H1 (cell line): ENCODE data around the gene PRKCH. TPM values are rescaled to one million over a fixed set of nuclear protein-coding genes. Genes with fewer than 3 reads are reported as not detected.

Source experiments
- CTCF ChIA-PET: fragments of 300-600 bp; sonication (Branson Sonifier 250); formaldehyde crosslinking; loops from one replicate; lab custom pipeline; 2021; ENCODE audit not compliant: partially characterized antibody; lab: Charles Lee
- POLR2A ChIA-PET: fragments of 300-600 bp; sonication (Branson Sonifier 250); formaldehyde crosslinking; loops from one replicate; lab custom pipeline; 2021; ENCODE audit warnings: inconsistent platforms; ENCODE audit not compliant: partially characterized antibody; lab: Charles Lee
- DNase-seq, 2 experiments: peaks; one replicate each; pipeline versions ENCODE4 v3.0.0 to v3.0.0-alpha.2; 2010 to 2022; ENCODE audit warnings: low spot score in 2 of 2, low read depth in 1 of 2, mixed read lengths in 1 of 2
- FAIRE-seq: peaks from 2 replicates; lab custom pipeline; 2011; peaks lifted over from hg19 to GRCh38; lab: Jason Lieb, UNC
- H2AFZ ChIP-seq: 2 replicates; pipeline ENCODE4 v1.8.1; 2012; ENCODE audit warnings: low read length, inconsistent platforms
- H2AK5ac ChIP-seq: 2 replicates; pipeline ENCODE4 v1.6.1; 2013; ENCODE audit warnings: low read depth, low read length
- H2BK120ac ChIP-seq: replicated peaks from 2 replicates; pipeline ENCODE3; 2013; ENCODE audit warnings: low read depth, low read length, inconsistent platforms
- H2BK12ac ChIP-seq: 2 replicates; pipeline ENCODE4 v1.6.1; 2013; ENCODE audit warnings: low read depth, low read length
- H2BK15ac ChIP-seq: 2 replicates; pipeline ENCODE4 v1.6.1; 2013; ENCODE audit warnings: low read length
- H2BK20ac ChIP-seq: 2 replicates; pipeline ENCODE4 v1.6.1; 2013; ENCODE audit warnings: low read length
- H2BK5ac ChIP-seq: 2 replicates; pipeline ENCODE4 v1.6.1; 2013; ENCODE audit warnings: low read depth, low read length
- H3K14ac ChIP-seq: 2 replicates; pipeline ENCODE4 v1.6.1; 2013; ENCODE audit warnings: inconsistent platforms; ENCODE audit not compliant: insufficient read length
- H3K18ac ChIP-seq: 2 replicates; pipeline ENCODE4 v1.6.1; 2013; ENCODE audit warnings: low read length; ENCODE audit errors: extremely low read depth
- H3K23ac ChIP-seq: 2 replicates; pipeline ENCODE4 v1.6.1; 2013; ENCODE audit warnings: inconsistent platforms; ENCODE audit not compliant: insufficient read length
- H3K23me2 ChIP-seq: 2 replicates; pipeline ENCODE4 v1.6.1; 2013; ENCODE audit warnings: low read depth, low read length
- H3K27ac ChIP-seq: 2 replicates; pipeline ENCODE4 v1.6.1; 2011; ENCODE audit warnings: low read depth, low read length, inconsistent platforms
- H3K27me3 ChIP-seq, 4 experiments: replicated peaks in 1 of 4; 1 replicate in 1 of 4; 2 replicates in 3 of 4; pipeline versions ENCODE4 v1.6.1 to v1.8.1; 2011 to 2013; ENCODE audit warnings: low read length in 3 of 4, mild to moderate bottlenecking in 3 of 4, inconsistent platforms in 2 of 4, mixed read lengths in 2 of 4, moderate library complexity in 1 of 4; ENCODE audit not compliant: control insufficient read depth in 3 of 4, insufficient read depth in 3 of 4; ENCODE audit errors: extremely low read depth in 1 of 4
- H3K36me3 ChIP-seq, 4 experiments: 2 replicates each; pipeline versions ENCODE4 v1.6.1 to v1.8.1; 2011 to 2013; ENCODE audit warnings: mild to moderate bottlenecking in 4 of 4, low read length in 3 of 4, moderate library complexity in 2 of 4, control low read depth in 1 of 4, inconsistent platforms in 1 of 4; ENCODE audit not compliant: insufficient read depth in 4 of 4, control insufficient read depth in 2 of 4
- H3K4ac ChIP-seq: replicated peaks from 2 replicates; pipeline ENCODE3; 2013; ENCODE audit warnings: low read length, low read depth, mixed read lengths, inconsistent platforms; ENCODE audit not compliant: insufficient read length
- H3K4me1 ChIP-seq, 4 experiments: replicated peaks in 1 of 4; 1 replicate in 1 of 4; 2 replicates in 3 of 4; pipeline versions ENCODE4 v1.6.1 to v1.8.1; 2011 to 2013; ENCODE audit warnings: low read length in 3 of 4, inconsistent platforms in 2 of 4, mixed read lengths in 1 of 4; ENCODE audit not compliant: insufficient read depth in 4 of 4, control insufficient read depth in 3 of 4
- H3K4me2 ChIP-seq, 2 experiments: 2 replicates each; pipeline versions ENCODE4 v1.6.1 to v1.8.1; 2011 to 2013; ENCODE audit warnings: low read depth in 2 of 2, low read length in 2 of 2, control low read depth in 1 of 2, inconsistent platforms in 1 of 2, mild to moderate bottlenecking in 1 of 2; ENCODE audit not compliant: insufficient read depth in 1 of 2
- H3K4me3 ChIP-seq, 4 experiments: fragments of 200-600, 300-600 bp in 1 of 4; sonication (generic), shearing (Covaris generic), sonication (Bioruptor Twin) in 1 of 4; 2 replicates each; pipeline versions ENCODE4 v1.5.1 to v1.8.1; 2011 to 2016; ENCODE audit warnings: low read length in 4 of 4, low read depth in 3 of 4, control low read depth in 2 of 4, inconsistent platforms in 2 of 4, mild to moderate bottlenecking in 2 of 4, mixed read lengths in 1 of 4, moderate library complexity in 1 of 4; ENCODE audit not compliant: insufficient read depth in 2 of 4; ENCODE audit errors: extremely low read depth in 1 of 4
- H3K56ac ChIP-seq: replicated peaks from 2 replicates; pipeline ENCODE3; 2013; ENCODE audit warnings: low read depth, mild to moderate bottlenecking, mixed read lengths, low read length, inconsistent platforms; ENCODE audit not compliant: insufficient read length
- H3K79me1 ChIP-seq: 2 replicates; pipeline ENCODE4 v1.6.1; 2013; ENCODE audit warnings: low read depth, low read length, control low read depth
- H3K79me2 ChIP-seq, 2 experiments: 2 replicates each; pipeline versions ENCODE4 v1.6.1 to v1.8.1; 2012 to 2013; ENCODE audit warnings: low read length in 2 of 2, mild to moderate bottlenecking in 2 of 2, inconsistent platforms in 1 of 2; ENCODE audit not compliant: insufficient read depth in 2 of 2, control insufficient read depth in 1 of 2
- H3K9ac ChIP-seq, 4 experiments: replicated peaks in 1 of 4; 1 replicate in 1 of 4; 2 replicates in 3 of 4; pipeline versions ENCODE4 v1.6.1 to v1.8.1; 2011 to 2013; ENCODE audit warnings: low read depth in 3 of 4, low read length in 3 of 4, control low read depth in 2 of 4, mild to moderate bottlenecking in 2 of 4, moderate library complexity in 2 of 4, inconsistent platforms in 1 of 4; ENCODE audit errors: extremely low read depth in 1 of 4
- H3K9me3 ChIP-seq, 2 experiments: 2 replicates each; pipeline versions ENCODE4 v1.6.1 to v1.8.1; 2012 to 2013; ENCODE audit warnings: mild to moderate bottlenecking in 2 of 2, moderate library complexity in 2 of 2, control low read depth in 1 of 2, inconsistent platforms in 1 of 2, low read depth in 1 of 2, low read length in 1 of 2, mixed read lengths in 1 of 2; ENCODE audit not compliant: insufficient read depth in 2 of 2
- H4K20me1 ChIP-seq, 2 experiments: replicated peaks in 1 of 2; 2 replicates each; pipeline versions ENCODE3 to v1.8.1; 2011 to 2013; ENCODE audit warnings: inconsistent platforms in 2 of 2, low read length in 2 of 2, mild to moderate bottlenecking in 1 of 2; ENCODE audit not compliant: insufficient read depth in 2 of 2, control insufficient read depth in 1 of 2
- H4K5ac ChIP-seq: 2 replicates; pipeline ENCODE4 v1.6.1; 2013; ENCODE audit warnings: low read length, low read depth, mixed read lengths, inconsistent platforms; ENCODE audit not compliant: insufficient read length
- H4K8ac ChIP-seq: 2 replicates; pipeline ENCODE4 v1.8.0; 2013; ENCODE audit warnings: mild to moderate bottlenecking, moderate library complexity, low read length, inconsistent platforms; ENCODE audit not compliant: insufficient read depth; ENCODE audit errors: extremely low read depth
- H4K91ac ChIP-seq: replicated peaks from 2 replicates; pipeline ENCODE3; 2013; ENCODE audit warnings: low read length, mixed read lengths, inconsistent platforms; ENCODE audit not compliant: insufficient read length
- ATF2 ChIP-seq: IDR thresholded peaks from 2 replicates; pipeline ENCODE4 v1.6.1; 2012; ENCODE audit warnings: low read length, inconsistent platforms
- CHD2 ChIP-seq: IDR thresholded peaks from 2 replicates; pipeline ENCODE4 v1.6.1; 2012; ENCODE audit warnings: low read length, improper control_type of control experiment
- EP300 ChIP-seq, 2 experiments: IDR thresholded peaks; 1 replicate in 1 of 2; 2 replicates in 1 of 2; pipeline ENCODE4 v1.6.1; 2011 to 2012; ENCODE audit warnings: low read depth in 2 of 2, low read length in 2 of 2, mild to moderate bottlenecking in 2 of 2, borderline replicate concordance in 1 of 2, inconsistent platforms in 1 of 2, moderate library complexity in 1 of 2
- GABPA ChIP-seq: IDR thresholded peaks from 2 replicates; pipeline ENCODE4 v1.6.1; 2011; ENCODE audit warnings: mild to moderate bottlenecking, low read length, moderate library complexity, borderline replicate concordance; ENCODE audit not compliant: insufficient read depth
- KDM1A ChIP-seq: fragments of 200-600, 300-600 bp; sonication (generic); IDR thresholded peaks from 2 replicates; pipeline ENCODE4 v1.7.1; 2016; ENCODE audit warnings: mild to moderate bottlenecking, low read length, borderline replicate concordance
- KDM4A ChIP-seq: IDR thresholded peaks from one replicate; pipeline ENCODE4 v1.7.1; 2012; ENCODE audit warnings: low read depth, mild to moderate bottlenecking, moderate library complexity, low read length, inconsistent platforms; ENCODE audit not compliant: severe bottlenecking
- MAX ChIP-seq: IDR thresholded peaks from 2 replicates; pipeline ENCODE4 v1.6.1; 2012; ENCODE audit warnings: inconsistent platforms
- POLR2AphosphoS5 ChIP-seq: IDR thresholded peaks from 2 replicates; pipeline ENCODE4 v1.6.1; 2011; ENCODE audit warnings: low read depth, low read length
- SAP30 ChIP-seq: fragments of 300-600 bp; sonication (generic); IDR thresholded peaks from 2 replicates; pipeline ENCODE4 v1.7.1; 2012; ENCODE audit warnings: low read length, moderate library complexity, mild to moderate bottlenecking, inconsistent platforms; ENCODE audit not compliant: insufficient read depth, insufficient replicate concordance
- SIRT6 ChIP-seq: IDR thresholded peaks from one replicate; pipeline ENCODE4 v1.7.1; 2012; ENCODE audit warnings: low read length, inconsistent platforms
- SIX5 ChIP-seq: IDR thresholded peaks from 2 replicates; pipeline ENCODE4 v1.6.1; 2011; ENCODE audit warnings: mild to moderate bottlenecking, low read depth, low read length
- SRF ChIP-seq: IDR thresholded peaks from 2 replicates; pipeline ENCODE4 v1.6.1; 2011; ENCODE audit warnings: mild to moderate bottlenecking, low read depth, low read length, moderate library complexity
- TAF7 ChIP-seq: optimal IDR thresholded peaks from 2 replicates; pipeline ENCODE3; 2011; ENCODE audit warnings: low read depth, mild to moderate bottlenecking, inconsistent platforms, low read length, moderate library complexity, borderline replicate concordance
- WGBS, 2 experiments: shearing (Covaris generic) in 1 of 2; methylation state at CpG; one replicate each; pipeline versions ENCODE4 v1.1.6 to v1.1.7; 2013 to 2015; ENCODE audit warnings: low lambda C conversion rate in 2 of 2, mixed read lengths in 2 of 2, inconsistent platforms in 1 of 2, low coverage in 1 of 2, missing lambda C conversion rate in 1 of 2; ENCODE audit not compliant: insufficient replicate concordance in 2 of 2, insufficient coverage in 1 of 2, insufficient read length in 1 of 2; ENCODE audit errors: extremely low coverage in 1 of 2, missing lambda C conversion rate in 1 of 2; 5-methylcytosine and 5-hydroxymethylcytosine counted together
- polyA plus RNA-seq, 7 experiments: library from polyadenylated mRNA; depleted of rRNA in 3 of 7; stranded (reverse) in 5 of 7; unstranded in 2 of 7; fragments of >200 nt in 5 of 7; fragments of 200-250 nt in 2 of 7; gene quantifications; 1 replicate in 5 of 7; 2 replicates in 1 of 7; 4 replicates in 1 of 7; pipeline versions ENCODE4 v1.2.1 to v1.2.3, GENCODE V29; 2011 to 2013; ENCODE audit warnings: missing spikeins in 2 of 7, mixed read lengths in 2 of 7
- total RNA-seq: library from RNA; stranded (reverse); fragmentation: NEBNext Ultra II Directional; extraction: Animal tissue kit (Norgen Biotek cat#: 25700); gene quantifications from 2 replicates; pipeline ENCODE4 v1.2.1, GENCODE V29; 2021

PRKCH gene
- total and polyA plus RNA-seq, 2 of the 8 experiments (the other 6 are each of a cell fraction or from before 2014, with no cell fraction given): 6.4 to 7.0 TPM

GRCh38 chr14:61578745-61579144, 257.4 kb downstream of the PRKCH start:
- Histone ChIP-seq H4K5ac (no peak overlapping the region), H2BK120ac (no peak overlapping the region), H4K8ac (no peak overlapping the region), H3K27me3 (no peaks in the 10 kb centered on the region), H3K4me3 (no peak overlapping the region), H2AK5ac (no peak overlapping the region), H3K18ac (no peak overlapping the region), H2BK12ac (no peak overlapping the region), H3K4me2 (no peak overlapping the region), H2BK20ac (no peak overlapping the region), H4K91ac (no peak overlapping the region), H3K36me3 (no peaks in the 10 kb centered on the region), H3K23me2 (no peaks in the 10 kb centered on the region), H3K9me3 (no peaks in the 10 kb centered on the region), H3K4ac (no peak overlapping the region), H3K79me1 (no peaks in the 10 kb centered on the region), H3K23ac (no peak overlapping the region), H4K20me1 (no peaks in the 10 kb centered on the region), H2BK15ac (no peak overlapping the region), H3K14ac (no peak overlapping the region), H3K56ac (no peak overlapping the region), H3K27ac (no peak overlapping the region), H2AFZ (no peak overlapping the region), H2BK5ac (no peak overlapping the region), H3K4me1 (peaks cover 0 to 2% (median 0%) of the 10 kb centered on the region in 4 experiments; a peak in 1 of 7 replicates), H3K79me2 (no peaks in the 10 kb centered on the region), H3K9ac (no peak overlapping the region)
- ChIA-PET CTCF (no interaction called here), POLR2A (no interaction called here)
- 95% methylated on average over 2 of the region's 2 CpGs; no CpG with 5 or more reads in 1 of the 2 experiments for WGBS, 2 experiments
- DNase-seq (no peak), FAIRE-seq (no peak)
- no peak for TF ChIP-seq SIRT6
- TF ChIP-seq SIX5: no peak
- TF ChIP-seq GABPA: no peak
- TF ChIP-seq KDM1A: no peak
- TF ChIP-seq TAF7: no peak
- no peak for TF ChIP-seq ATF2
- no peak for TF ChIP-seq MAX
- no peak for TF ChIP-seq KDM4A
- no peak for TF ChIP-seq CHD2
- TF ChIP-seq SAP30: no peak
- no peak for TF ChIP-seq POLR2AphosphoS5
- TF ChIP-seq SRF: no peak
- no peak for TF ChIP-seq EP300 (IDR thresholded peaks at IDR 0.05; ENCODE audit: borderline replicate concordance in 1 of 2, low read depth in 2 of 2, low read length in 2 of 2)
